Measurements from ENCODE around the gene MICAL3. TPM values are rescaled to one million over a fixed set of nuclear protein-coding genes. Genes with fewer than 3 reads are reported as not detected.
A peak's percentile ranks its signal among the peaks of the same experiment; 100 is the strongest.

The MICAL3 gene
- polyA plus RNA-seq, 2 of the 4 experiments (the other 2 are of a cell fraction) = 20.5 to 30.1 TPM

DNA sequence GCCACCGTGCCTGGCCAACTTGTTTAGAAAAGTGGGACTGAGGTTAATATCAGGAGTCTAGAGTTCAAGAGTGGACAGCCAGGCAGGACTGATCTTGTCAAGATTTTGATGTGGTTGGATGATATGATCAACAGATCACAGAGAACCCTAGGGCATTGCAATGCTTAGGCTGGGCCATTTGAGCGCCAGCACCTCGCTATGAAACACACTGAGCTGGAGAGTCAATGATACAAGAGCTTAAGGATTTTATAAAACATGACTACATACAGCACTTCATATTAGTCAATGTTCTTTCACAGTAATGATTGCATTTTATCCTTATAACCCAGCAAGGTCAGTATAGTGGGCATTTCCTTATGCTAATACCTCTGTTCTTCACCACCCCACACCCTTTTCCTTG, 38.1 kb upstream of the MICAL3 start:
- DNase-seq (ENCODE audit: low read depth in 1 of 2, low spot score in 1 of 2) (no peak), FAIRE-seq (no peak), ATAC-seq (no peak)
- WGBS (ENCODE audit: missing lambda C conversion rate) = 94% methylated on average over 3 of the region's 3 CpGs
- TF ChIP-seq HDAC2 (IDR thresholded peaks at IDR 0.05) (no peak), EHMT2 (IDR thresholded peaks at IDR 0.05; ENCODE audit: low read depth) (no peak), RNF2 (IDR thresholded peaks at IDR 0.05; ENCODE audit: borderline replicate concordance, low read depth) (no peak), BHLHE40 (IDR thresholded peaks at IDR 0.05; ENCODE audit: low read depth, low read length) (no peak), MAFK (IDR thresholded peaks at IDR 0.05; ENCODE audit: partially characterized antibody) (no peak), E2F6 (IDR thresholded peaks at IDR 0.05; ENCODE audit: borderline replicate concordance, low read depth) (no peak), HOXB5 (CRISPR knock-in tag; IDR thresholded peaks at IDR 0.05) (no peak), HES2 (IDR thresholded peaks at IDR 0.05) (no peak), CHD4 (IDR thresholded peaks at IDR 0.05; ENCODE audit: borderline replicate concordance) (no peak), NFE2L2 (conservative IDR thresholded peaks at IDR 0.05; ENCODE audit: low read length) (no peak), REST (IDR thresholded peaks at IDR 0.05) (no peak), NR3C1 (IDR thresholded peaks at IDR 0.05) (no peak), FOSL2 (IDR thresholded peaks at IDR 0.05) (no peak), FOSL2 (CRISPR knock-in tag; IDR thresholded peaks at IDR 0.05) (no peak), ZNF302 (CRISPR knock-in tag; IDR thresholded peaks at IDR 0.05) (no peak), KDM1A (IDR thresholded peaks at IDR 0.05; ENCODE audit: low read depth) (no peak), ZFP36 (IDR thresholded peaks at IDR 0.05; ENCODE audit: borderline replicate concordance, partially characterized antibody) (no peak)
- TF ChIP-seq, protein P1, sequence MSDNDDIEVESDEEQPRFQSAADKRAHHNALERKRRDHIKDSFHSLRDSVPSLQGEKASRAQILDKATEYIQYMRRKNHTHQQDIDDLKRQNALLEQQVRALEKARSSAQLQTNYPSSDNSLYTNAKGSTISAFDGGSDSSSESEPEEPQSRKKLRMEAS (IDR thresholded peaks at IDR 0.05) = no peak
- CTCF ChIA-PET = interaction anchor here (0.8 to 4.0 kb wide), 4 partner anchors 13 to 231 kb away, joined by 3 to 38 read pairs (median 5); no protein-coding TSS in a partner anchor
- peak overlapping the region; percentile 92 to 95 for H3K27ac ChIP-seq
- H3K4me2 ChIP-seq = no peak overlapping the region
- peaks cover 69% of the 10 kb centered on the region for H3K4me1 ChIP-seq
- POLR2A ChIA-PET = no interaction called here
- no peak overlapping the region for H3K4me3 ChIP-seq
- no peaks in the 10 kb centered on the region for H3K9me3 ChIP-seq

DNA sequence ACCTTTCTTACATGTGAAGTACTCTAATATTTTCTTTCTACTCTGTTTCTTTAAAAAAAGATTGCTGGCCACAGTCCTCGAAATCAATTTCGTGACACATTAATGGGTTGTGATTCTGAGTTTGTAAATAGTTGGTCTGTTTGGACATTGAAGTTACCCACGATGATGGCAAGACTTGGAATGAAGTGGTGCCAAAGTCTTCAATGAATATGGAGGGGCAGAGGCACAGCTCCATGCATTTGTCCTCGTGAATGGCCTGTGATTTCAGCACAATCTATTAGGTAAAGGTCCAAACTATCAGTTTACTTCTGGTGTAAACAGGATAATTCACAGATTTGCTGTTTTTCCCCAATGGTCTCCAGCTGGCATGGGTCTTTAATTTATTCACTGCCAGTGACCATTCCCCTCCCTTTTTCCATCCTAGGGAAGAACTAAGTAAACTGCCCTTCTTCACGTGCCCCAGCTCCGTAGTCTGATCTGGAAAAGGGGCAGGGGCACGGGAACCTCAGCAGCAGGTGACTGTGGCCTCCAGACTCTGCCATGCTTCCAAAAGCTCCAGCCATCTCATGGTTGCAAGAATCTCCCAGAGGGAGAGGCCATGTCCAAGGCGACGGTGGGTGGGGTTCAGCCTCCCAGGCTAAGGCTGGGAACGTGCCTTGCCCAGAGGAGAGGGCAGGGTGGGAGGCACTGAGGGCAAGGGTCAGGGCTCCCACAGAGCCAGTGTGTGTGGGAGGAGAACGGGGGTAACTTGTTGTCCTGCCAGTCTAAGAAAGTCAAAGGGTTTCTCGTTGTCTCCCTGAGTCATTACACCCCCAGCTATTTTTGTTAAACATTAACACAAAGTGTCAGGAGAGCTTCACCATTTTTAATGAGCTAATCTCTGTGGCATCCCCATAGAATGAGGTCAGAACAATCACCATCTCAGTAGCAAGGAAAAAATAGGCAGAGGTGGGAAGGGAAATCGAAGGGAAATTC, 36.6 kb upstream of the MICAL3 start:
- FAIRE-seq = no peak
- ChIA-PET CTCF (interaction anchor here (0.6 to 4.0 kb wide), 3 partner anchors 15 to 120 kb away, joined by 3 to 38 read pairs (median 3); no protein-coding TSS in a partner anchor), POLR2A (no interaction called here)
- peak overlapping the region; percentile 77 for H3K4me2 ChIP-seq
- ATAC-seq = peak; percentile 79 to 83
- 4% methylated on average over 11 of the region's 13 CpGs for WGBS (ENCODE audit: missing lambda C conversion rate)
- peak; percentile 74 to 80 for DNase-seq (ENCODE audit: low read depth in 1 of 2, low spot score in 1 of 2)
- H3K9me3 ChIP-seq = no peaks in the 10 kb centered on the region
- H3K27ac ChIP-seq = peak overlapping the region; percentile 92 to 95
- TF ChIP-seq FOSL2 (IDR thresholded peaks at IDR 0.05) = no peak
- peak; percentile 62 for TF ChIP-seq FOSL2 (CRISPR knock-in tag; IDR thresholded peaks at IDR 0.05)
- no peak for TF ChIP-seq PHF8 (IDR thresholded peaks at IDR 0.05; ENCODE audit: borderline replicate concordance, low read depth)
- no peak for TF ChIP-seq RFX5 (IDR thresholded peaks at IDR 0.05)
- 0 out of 5 replicates have a peak, but pooled peaks have one; percentile 1 to 11 for TF ChIP-seq RAD21 (conservative IDR thresholded peaks at IDR 0.05 in 1 of 2, IDR thresholded peaks at IDR 0.05 in 1 of 2)
- peak in 1 of 2 experiments; percentile 27; a peak in 1 of 5 replicates for TF ChIP-seq EP300 (IDR thresholded peaks at IDR 0.05)
- TF ChIP-seq JUN (IDR thresholded peaks at IDR 0.05) = peak in 1 of 2 experiments; percentile 39; a peak in 2 of 5 replicates
- TF ChIP-seq MAFK (IDR thresholded peaks at IDR 0.05; ENCODE audit: partially characterized antibody) = no peak
- no peak for TF ChIP-seq POLR2A (IDR thresholded peaks at IDR 0.05; ENCODE audit: low read length)
- TF ChIP-seq GATA3 (IDR thresholded peaks at IDR 0.05; ENCODE audit: borderline replicate concordance) = peak; percentile 61; the same call in 1 of the 2 replicates
- TF ChIP-seq, protein P1 (IDR thresholded peaks at IDR 0.05) = peak; percentile 66; the same call in 1 of the 2 replicates
- peak; percentile 61 for TF ChIP-seq JUNB (IDR thresholded peaks at IDR 0.05)
- H3K4me1 ChIP-seq = peaks cover 84% of the 10 kb centered on the region
- no peak overlapping the region for H3K4me3 ChIP-seq
